NT2/D1 (cell line): Measurements from ENCODE around the gene ARL4D.
"Not testable (repeated sequence)": the region's sequence is repeated elsewhere in the genome, so short reads cannot be mapped to it uniquely, and the experiment has no call there.

ENCODE experiments used
- SUZ12 ChIP-seq: IDR thresholded peaks from 2 replicates; pipeline ENCODE4 v1.6.1; 2011; ENCODE audit not compliant: insufficient read length, insufficient read depth; ENCODE audit errors: extremely low read depth
- YY1 ChIP-seq: IDR thresholded peaks from 2 replicates; pipeline ENCODE4 v1.6.1; 2011; ENCODE audit not compliant: insufficient read length, insufficient read depth
- ZNF274 ChIP-seq: IDR thresholded peaks from 2 replicates; pipeline ENCODE4 v1.6.1; 2011; ENCODE audit warnings: mild to moderate bottlenecking, low read depth, low read length

DNA sequence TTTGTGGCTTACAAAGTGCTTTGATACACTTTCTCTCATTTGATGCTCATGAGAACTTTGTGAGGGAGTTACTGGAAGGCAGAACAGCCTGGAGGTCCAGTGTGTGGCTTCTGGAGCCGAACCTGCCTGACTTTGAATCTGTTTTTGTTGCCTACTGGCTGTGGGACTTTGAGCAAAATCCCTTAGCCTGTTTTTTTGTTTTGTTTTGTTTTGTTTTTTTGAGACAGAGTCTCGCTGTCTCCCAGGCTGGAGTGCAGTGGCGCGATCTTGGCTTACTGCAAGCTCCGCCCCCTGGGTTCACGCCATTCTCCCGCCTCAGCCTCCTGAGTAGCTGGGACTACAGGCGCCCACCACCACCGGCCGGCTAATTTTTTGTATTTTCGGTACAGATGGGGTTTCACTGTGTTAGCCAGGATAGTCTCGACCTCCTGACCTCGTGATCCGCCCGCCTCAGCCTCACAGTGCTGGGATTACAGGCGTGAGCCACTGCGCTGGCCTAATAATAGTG, 20.6 kb downstream of the ARL4D start:
- not testable (repeated sequence) for TF ChIP-seq ZNF274, YY1, SUZ12
